Panc1 (cell line): ENCODE results near the gene KCNAB1. TPM values are rescaled to one million over a fixed set of nuclear protein-coding genes. Genes with fewer than 3 reads are reported as not detected.

Experiments used
- ATAC-seq: fragments of 200-7000 bp; cut with Tn5 transposase; 2 replicates; pipeline ENCODE4 v1.9.1; 2020; ENCODE audit warnings: mild to moderate bottlenecking, moderate library complexity
- BruUV-seq: library from RNA; stranded (reverse); fragments of 400-500 nt; replicated peaks from 2 replicates; lab custom pipeline; 2021; lab: Mats Ljungman, UMichigan
- CTCF ChIA-PET: fragments of 300-600 bp; sonication (Branson Sonifier 250); formaldehyde crosslinking; loops from one replicate; lab custom pipeline; 2022; ENCODE audit warnings: antibody characterized with exemption; lab: Charles Lee
- POLR2A ChIA-PET: fragments of 300-600 bp; sonication (Branson Sonifier 250); formaldehyde crosslinking; loops from one replicate; lab custom pipeline; 2022; ENCODE audit warnings: antibody characterized with exemption; lab: Charles Lee
- DNase-seq: peaks from one replicate; pipeline ENCODE4 v3.0.0-alpha.2; 2010; ENCODE audit warnings: low read depth, low spot score
- H3K27ac ChIP-seq: 2 replicates; pipeline ENCODE4 v1.5.1; 2011; ENCODE audit warnings: mild to moderate bottlenecking, low read length, inconsistent platforms
- H3K27me3 ChIP-seq: fragments of 200-500 bp; sonication (Bioruptor generic); 2 replicates; pipeline ENCODE4 v1.6.0; 2014; ENCODE audit warnings: low read length, inconsistent platforms; ENCODE audit not compliant: control insufficient read depth, insufficient read depth
- H3K36me3 ChIP-seq: fragments of 200-500 bp; sonication (Bioruptor generic); 2 replicates; pipeline ENCODE4 v1.5.1; 2014; ENCODE audit warnings: inconsistent platforms, mild to moderate bottlenecking, low read length, moderate library complexity; ENCODE audit not compliant: control insufficient read depth, insufficient read depth
- H3K4me1 ChIP-seq: 2 replicates; pipeline ENCODE4 v1.5.1; 2011; ENCODE audit warnings: inconsistent platforms, mild to moderate bottlenecking, low read length, moderate library complexity; ENCODE audit not compliant: control insufficient read depth, insufficient read depth
- H3K4me3 ChIP-seq, 2 experiments: 2 replicates each; pipeline ENCODE4 v1.5.1; 2011 to 2012; ENCODE audit warnings: low read depth in 2 of 2, low read length in 2 of 2, mild to moderate bottlenecking in 2 of 2, inconsistent platforms in 1 of 2, moderate library complexity in 1 of 2
- H3K9me3 ChIP-seq: fragments of 200-500 bp; sonication (Bioruptor generic); 2 replicates; pipeline ENCODE4 v1.5.1; 2014; ENCODE audit warnings: low read depth, mild to moderate bottlenecking, inconsistent platforms, low read length, moderate library complexity; ENCODE audit not compliant: control insufficient read depth, insufficient read depth
- CTCF ChIP-seq: fragments of 450-650 bp; IDR thresholded peaks from 2 replicates; pipeline ENCODE4 v1.5.1; 2017; ENCODE audit warnings: mild to moderate bottlenecking
- POLR2AphosphoS5 ChIP-seq: IDR thresholded peaks from 2 replicates; pipeline ENCODE4 v1.6.1; 2012; ENCODE audit warnings: mild to moderate bottlenecking, low read depth, low read length, moderate library complexity
- SIN3A ChIP-seq: IDR thresholded peaks from 2 replicates; pipeline ENCODE4 v1.6.1; 2012; ENCODE audit warnings: low read depth, mild to moderate bottlenecking, low read length, moderate library complexity, borderline replicate concordance; ENCODE audit not compliant: insufficient read depth
- TCF7L2 ChIP-seq: IDR thresholded peaks from 2 replicates; pipeline ENCODE4 v1.6.1; 2011; ENCODE audit warnings: mild to moderate bottlenecking, low read depth, low read length, inconsistent platforms
- in situ Hi-C: cut with HindIII; loops from 2 replicates; pipeline ENCODE4 v1.10.0; 2016; ENCODE audit warnings: low sequenced_read_pairs, low pct_unique_long_range_greater_than_20kb
- intact Hi-C: fragments of 100-400 bp; cut with micrococcal nuclease; formaldehyde crosslinking; loops from one replicate; pipeline ENCODE4 v1.10.0; 2022; ENCODE audit not compliant: unreplicated experiment
- total RNA-seq: library from RNA; stranded (reverse); gene quantifications from one replicate; pipeline ENCODE4 v1.2.1, GENCODE V29; 2021; ENCODE audit not compliant: unreplicated experiment
- TF ChIP-seq, protein P1 (sequence below), 2 experiments: IDR thresholded peaks; 2 replicates each; pipeline ENCODE4 v1.6.1; 2011 to 2012; ENCODE audit warnings: low read depth in 2 of 2, control low read depth in 1 of 2, low read length in 1 of 2, mild to moderate bottlenecking in 1 of 2, moderate library complexity in 1 of 2; ENCODE audit not compliant: insufficient read depth in 1 of 2

Gene KCNAB1
- total RNA-seq, 1 experiment from 2014 or later, result not detected

DNA sequence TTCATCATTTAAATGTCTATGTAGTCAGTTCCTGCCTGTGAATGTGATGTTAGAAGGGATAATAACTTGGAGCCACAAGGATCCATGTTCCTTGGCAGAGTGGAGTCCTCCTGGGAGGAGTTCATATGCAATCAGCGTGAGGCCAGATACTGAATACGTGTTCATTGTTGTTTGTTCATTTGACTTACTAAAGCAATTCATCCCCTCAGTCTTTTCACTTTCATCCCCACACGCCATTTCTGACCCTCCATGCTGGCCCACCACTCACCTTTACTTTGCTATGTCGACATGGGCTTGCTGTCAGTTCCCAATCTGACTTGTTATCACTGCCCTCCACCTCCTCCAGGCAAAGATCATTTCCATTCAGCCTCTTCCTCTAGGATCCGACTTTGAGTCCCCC is 342.7 kb downstream of the KCNAB1 start:
- POLR2A ChIA-PET, result no interaction called here
- no TSS peak for BruUV-seq
- H3K9me3 ChIP-seq, result no peaks in the 10 kb centered on the region
- in situ Hi-C loops, result no loop called here
- intact Hi-C loops, result no loop called here
- no peak overlapping the region for H3K4me3 ChIP-seq
- no peaks in the 10 kb centered on the region for H3K4me1 ChIP-seq
- CTCF ChIA-PET, result no interaction called here
- no peaks in the 10 kb centered on the region for H3K36me3 ChIP-seq
- no peak for TF ChIP-seq TCF7L2
- no peak for TF ChIP-seq SIN3A
- TF ChIP-seq POLR2AphosphoS5, result no peak
- TF ChIP-seq, protein P1, sequence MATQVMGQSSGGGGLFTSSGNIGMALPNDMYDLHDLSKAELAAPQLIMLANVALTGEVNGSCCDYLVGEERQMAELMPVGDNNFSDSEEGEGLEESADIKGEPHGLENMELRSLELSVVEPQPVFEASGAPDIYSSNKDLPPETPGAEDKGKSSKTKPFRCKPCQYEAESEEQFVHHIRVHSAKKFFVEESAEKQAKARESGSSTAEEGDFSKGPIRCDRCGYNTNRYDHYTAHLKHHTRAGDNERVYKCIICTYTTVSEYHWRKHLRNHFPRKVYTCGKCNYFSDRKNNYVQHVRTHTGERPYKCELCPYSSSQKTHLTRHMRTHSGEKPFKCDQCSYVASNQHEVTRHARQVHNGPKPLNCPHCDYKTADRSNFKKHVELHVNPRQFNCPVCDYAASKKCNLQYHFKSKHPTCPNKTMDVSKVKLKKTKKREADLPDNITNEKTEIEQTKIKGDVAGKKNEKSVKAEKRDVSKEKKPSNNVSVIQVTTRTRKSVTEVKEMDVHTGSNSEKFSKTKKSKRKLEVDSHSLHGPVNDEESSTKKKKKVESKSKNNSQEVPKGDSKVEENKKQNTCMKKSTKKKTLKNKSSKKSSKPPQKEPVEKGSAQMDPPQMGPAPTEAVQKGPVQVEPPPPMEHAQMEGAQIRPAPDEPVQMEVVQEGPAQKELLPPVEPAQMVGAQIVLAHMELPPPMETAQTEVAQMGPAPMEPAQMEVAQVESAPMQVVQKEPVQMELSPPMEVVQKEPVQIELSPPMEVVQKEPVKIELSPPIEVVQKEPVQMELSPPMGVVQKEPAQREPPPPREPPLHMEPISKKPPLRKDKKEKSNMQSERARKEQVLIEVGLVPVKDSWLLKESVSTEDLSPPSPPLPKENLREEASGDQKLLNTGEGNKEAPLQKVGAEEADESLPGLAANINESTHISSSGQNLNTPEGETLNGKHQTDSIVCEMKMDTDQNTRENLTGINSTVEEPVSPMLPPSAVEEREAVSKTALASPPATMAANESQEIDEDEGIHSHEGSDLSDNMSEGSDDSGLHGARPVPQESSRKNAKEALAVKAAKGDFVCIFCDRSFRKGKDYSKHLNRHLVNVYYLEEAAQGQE (IDR thresholded peaks at IDR 0.05; ENCODE audit: insufficient read depth in 1 of 2, low read depth in 2 of 2, low read length in 1 of 2), result no peak
- no peak for TF ChIP-seq CTCF
- DNase-seq (no peak), ATAC-seq (no peak)
- peaks cover 15% of the 10 kb centered on the region; the same call in 1 of the 2 replicates for H3K27me3 ChIP-seq
- no peak overlapping the region for H3K27ac ChIP-seq

DNA sequence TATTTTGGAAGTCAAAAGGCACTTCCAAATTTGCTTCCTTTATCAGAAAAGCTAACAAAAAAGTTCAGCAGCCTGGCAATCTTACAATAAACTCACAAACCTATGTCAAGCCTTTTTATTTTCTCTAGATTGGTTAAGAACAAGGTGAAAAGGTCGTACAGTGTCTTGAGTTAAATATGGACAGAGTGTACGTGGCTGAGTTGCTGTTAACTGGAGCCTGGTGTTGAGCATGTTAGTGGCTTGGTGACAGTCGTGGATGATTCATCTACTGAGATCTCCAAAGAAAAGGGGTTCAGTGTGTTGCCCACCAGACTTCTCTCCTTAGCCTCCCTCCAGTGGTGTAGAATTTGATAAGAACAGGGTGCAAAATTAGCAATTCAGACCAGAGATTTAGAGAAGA is 344.8 kb downstream of the KCNAB1 start:
- no peaks in the 10 kb centered on the region for H3K9me3 ChIP-seq
- no peaks in the 10 kb centered on the region for H3K36me3 ChIP-seq
- H3K27ac ChIP-seq, result no peak overlapping the region
- POLR2A ChIA-PET, result no interaction called here
- CTCF ChIA-PET, result no interaction called here
- in situ Hi-C loops, result no loop called here
- ATAC-seq (no peak), DNase-seq (no peak)
- BruUV-seq, result no TSS peak
- peaks cover 8% of the 10 kb centered on the region; the same call in 1 of the 2 replicates for H3K27me3 ChIP-seq
- H3K4me1 ChIP-seq, result no peaks in the 10 kb centered on the region
- intact Hi-C loops, result no loop called here
- no peak for TF ChIP-seq CTCF
- TF ChIP-seq POLR2AphosphoS5, result no peak
- TF ChIP-seq SIN3A, result no peak
- TF ChIP-seq, protein P1 (IDR thresholded peaks at IDR 0.05; ENCODE audit: insufficient read depth in 1 of 2, low read depth in 2 of 2, low read length in 1 of 2), result no peak
- no peak for TF ChIP-seq TCF7L2
- H3K4me3 ChIP-seq, result no peak overlapping the region
